Measurements from ENCODE around the gene TAS2R40.

DNA sequence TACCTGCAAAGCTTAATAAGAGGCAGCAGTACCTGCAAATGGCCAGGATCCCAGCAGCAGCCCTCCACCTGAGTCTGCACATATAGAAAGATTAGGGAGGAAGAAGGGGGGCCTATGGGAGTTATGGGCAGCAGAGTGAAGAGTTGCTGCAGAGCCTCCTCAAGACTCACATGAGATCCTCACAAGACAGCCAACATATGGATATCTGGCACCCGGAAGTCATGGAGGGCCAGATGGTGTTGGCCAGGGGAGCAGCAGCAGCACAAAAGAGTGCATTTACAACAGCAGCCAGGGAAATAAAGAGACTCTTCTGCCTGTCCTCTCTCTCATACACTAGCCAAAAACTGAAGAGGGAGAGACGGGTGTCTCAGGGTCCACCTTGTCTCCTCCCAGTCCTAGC, 4.0 kb upstream of the TAS2R40 start:
- TF ChIP-seq, protein P1, sequence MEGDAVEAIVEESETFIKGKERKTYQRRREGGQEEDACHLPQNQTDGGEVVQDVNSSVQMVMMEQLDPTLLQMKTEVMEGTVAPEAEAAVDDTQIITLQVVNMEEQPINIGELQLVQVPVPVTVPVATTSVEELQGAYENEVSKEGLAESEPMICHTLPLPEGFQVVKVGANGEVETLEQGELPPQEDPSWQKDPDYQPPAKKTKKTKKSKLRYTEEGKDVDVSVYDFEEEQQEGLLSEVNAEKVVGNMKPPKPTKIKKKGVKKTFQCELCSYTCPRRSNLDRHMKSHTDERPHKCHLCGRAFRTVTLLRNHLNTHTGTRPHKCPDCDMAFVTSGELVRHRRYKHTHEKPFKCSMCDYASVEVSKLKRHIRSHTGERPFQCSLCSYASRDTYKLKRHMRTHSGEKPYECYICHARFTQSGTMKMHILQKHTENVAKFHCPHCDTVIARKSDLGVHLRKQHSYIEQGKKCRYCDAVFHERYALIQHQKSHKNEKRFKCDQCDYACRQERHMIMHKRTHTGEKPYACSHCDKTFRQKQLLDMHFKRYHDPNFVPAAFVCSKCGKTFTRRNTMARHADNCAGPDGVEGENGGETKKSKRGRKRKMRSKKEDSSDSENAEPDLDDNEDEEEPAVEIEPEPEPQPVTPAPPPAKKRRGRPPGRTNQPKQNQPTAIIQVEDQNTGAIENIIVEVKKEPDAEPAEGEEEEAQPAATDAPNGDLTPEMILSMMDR (IDR thresholded peaks at IDR 0.05): no peak
- TF ChIP-seq POLR2AphosphoS5 (IDR thresholded peaks at IDR 0.05): no peak
